Activated naive CD8-positive, alpha-beta T cell treated with anti-CD3 and anti-CD28 coated beads, Interleukin-2, amount 50 U/mL, for 24 hours (primary cell): ENCODE results near the gene RELCH.

Source experiments
- ATAC-seq: fragments of 150-1000 bp; cut with Tn5 transposase; one replicate; pipeline ENCODE4 v1.10.0; 2021
- DNase-seq: peaks from one replicate; pipeline ENCODE4 v3.0.0; 2021
- H3K27ac Mint-ChIP-seq: one replicate; pipeline ENCODE4 v1.8.0; 2021; ENCODE audit warnings: mild to moderate bottlenecking, mixed read lengths
- H3K27me3 Mint-ChIP-seq: one replicate; pipeline ENCODE4 v1.8.0; 2021; ENCODE audit warnings: mixed read lengths
- H3K36me3 Mint-ChIP-seq: one replicate; pipeline ENCODE4 v1.8.0; 2021; ENCODE audit warnings: low read depth, mixed read lengths
- H3K4me1 Mint-ChIP-seq: one replicate; pipeline ENCODE4 v1.8.0; 2021; ENCODE audit warnings: mixed read lengths
- H3K4me3 Mint-ChIP-seq: one replicate; pipeline ENCODE4 v1.8.0; 2021; ENCODE audit warnings: mild to moderate bottlenecking, moderate library complexity, mixed read lengths
- H3K9me3 Mint-ChIP-seq: one replicate; pipeline ENCODE4 v1.8.0; 2021; ENCODE audit warnings: mixed read lengths

Gene RELCH

GRCh38 chr18:62258093-62258492 lies 71.0 kb downstream of the RELCH start:
- H3K27me3 Mint-ChIP-seq, result no peaks in the 10 kb centered on the region
- H3K27ac Mint-ChIP-seq, result no peak overlapping the region
- H3K4me3 Mint-ChIP-seq, result no peak overlapping the region
- no peak for DNase-seq
- ATAC-seq, result no peak
- no peaks in the 10 kb centered on the region for H3K9me3 Mint-ChIP-seq
- no peaks in the 10 kb centered on the region for H3K4me1 Mint-ChIP-seq
- H3K36me3 Mint-ChIP-seq, result peaks cover 49% of the 10 kb centered on the region

DNA sequence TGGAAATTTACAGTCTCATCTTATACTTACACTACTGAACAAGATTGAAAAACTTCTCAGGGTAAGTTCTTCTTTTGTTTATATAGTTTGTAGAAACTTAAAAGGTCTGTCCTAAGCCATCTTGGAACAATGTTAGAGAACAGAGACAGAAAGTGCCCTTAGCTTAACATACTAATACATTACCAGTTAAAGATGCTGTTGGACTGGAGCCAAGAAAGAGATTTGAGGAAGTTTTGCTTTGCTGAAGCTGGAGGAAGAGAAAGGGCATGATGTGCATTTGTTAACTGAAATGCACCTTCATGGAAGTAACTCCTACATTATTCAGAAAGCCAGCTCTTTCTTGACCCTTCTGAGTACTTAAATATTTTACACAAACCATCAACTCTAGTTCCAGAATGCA lies 71.6 kb downstream of the RELCH start:
- DNase-seq, result no peak
- Mint-ChIP-seq H3K36me3 (peaks cover 49% of the 10 kb centered on the region), H3K4me3 (no peak overlapping the region), H3K4me1 (no peaks in the 10 kb centered on the region), H3K27ac (no peak overlapping the region), H3K27me3 (no peaks in the 10 kb centered on the region), H3K9me3 (no peaks in the 10 kb centered on the region)
- ATAC-seq, result no peak

DNA sequence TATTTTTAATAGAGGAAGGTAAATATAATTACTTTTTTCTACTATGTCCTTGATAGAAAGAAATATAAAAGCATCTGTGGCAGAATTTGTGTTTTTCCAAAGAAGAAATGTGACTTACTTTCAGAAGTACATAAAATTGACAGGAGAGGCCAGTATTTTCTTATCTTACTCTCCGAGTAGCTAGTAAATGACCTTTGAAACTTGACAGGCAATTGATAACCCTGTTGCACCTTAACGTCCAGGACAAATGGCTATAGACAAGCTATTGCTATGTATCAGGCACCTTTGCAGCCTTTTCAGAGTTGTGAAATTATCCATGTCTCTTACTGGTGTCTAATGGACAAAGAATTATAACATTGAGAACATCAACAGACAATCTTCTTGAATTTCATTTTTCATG lies 75.0 kb downstream of the RELCH start:
- H3K36me3 Mint-ChIP-seq, result peaks cover 52% of the 10 kb centered on the region
- no peak overlapping the region for H3K4me3 Mint-ChIP-seq
- no peaks in the 10 kb centered on the region for H3K27me3 Mint-ChIP-seq
- no peaks in the 10 kb centered on the region for H3K9me3 Mint-ChIP-seq
- DNase-seq, result no peak
- H3K4me1 Mint-ChIP-seq, result peaks cover 2% of the 10 kb centered on the region
- no peak for ATAC-seq
- no peak overlapping the region for H3K27ac Mint-ChIP-seq

DNA sequence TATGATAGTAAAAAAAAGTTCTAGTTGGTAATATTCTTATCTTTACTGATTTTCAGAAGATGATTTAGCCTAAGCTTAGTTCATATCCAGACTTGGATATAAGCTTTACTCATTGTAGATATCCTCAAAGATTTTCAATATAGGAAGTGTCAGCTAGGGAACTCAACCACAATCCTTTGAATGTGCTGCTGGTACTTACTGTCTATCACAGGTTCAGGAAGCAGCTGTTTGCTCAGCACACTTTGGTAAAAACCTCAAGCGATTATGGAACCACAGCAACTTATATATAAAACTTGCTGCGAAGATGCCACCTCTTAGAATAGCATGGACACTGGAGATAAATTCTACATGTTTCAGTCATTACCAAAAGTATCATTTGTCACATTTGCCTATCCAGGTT lies 77.9 kb downstream of the RELCH start:
- Mint-ChIP-seq H3K27me3 (no peaks in the 10 kb centered on the region), H3K27ac (no peak overlapping the region), H3K4me1 (peaks cover 2% of the 10 kb centered on the region), H3K4me3 (no peak overlapping the region), H3K9me3 (no peaks in the 10 kb centered on the region), H3K36me3 (peaks cover 33% of the 10 kb centered on the region)
- no peak for DNase-seq
- no peak for ATAC-seq

DNA sequence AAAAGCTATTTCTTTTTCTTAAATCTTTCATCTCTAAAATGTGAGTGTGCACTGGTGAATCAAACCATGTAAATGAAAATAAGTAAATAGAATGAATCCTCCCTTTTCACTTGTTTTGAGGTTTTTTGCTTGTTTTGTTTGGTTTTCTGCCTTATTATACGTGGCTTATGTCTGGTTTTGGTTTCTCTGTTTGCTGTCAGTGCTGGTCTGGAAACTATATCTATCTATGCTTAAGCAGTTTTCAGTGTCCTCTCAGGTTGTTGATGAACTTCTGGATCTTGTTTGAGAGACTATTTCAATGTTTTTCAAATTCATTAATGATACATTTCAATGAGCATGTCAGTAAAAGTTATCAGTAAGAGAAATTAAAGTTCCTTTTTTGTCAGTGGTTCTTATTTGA lies 90.0 kb downstream of the RELCH start:
- no peak overlapping the region for H3K4me3 Mint-ChIP-seq
- no peak for ATAC-seq
- H3K27me3 Mint-ChIP-seq, result no peaks in the 10 kb centered on the region
- peaks cover 23% of the 10 kb centered on the region for H3K4me1 Mint-ChIP-seq
- H3K27ac Mint-ChIP-seq, result no peak overlapping the region
- peaks cover 31% of the 10 kb centered on the region for H3K36me3 Mint-ChIP-seq
- H3K9me3 Mint-ChIP-seq, result no peaks in the 10 kb centered on the region
- no peak for DNase-seq

DNA sequence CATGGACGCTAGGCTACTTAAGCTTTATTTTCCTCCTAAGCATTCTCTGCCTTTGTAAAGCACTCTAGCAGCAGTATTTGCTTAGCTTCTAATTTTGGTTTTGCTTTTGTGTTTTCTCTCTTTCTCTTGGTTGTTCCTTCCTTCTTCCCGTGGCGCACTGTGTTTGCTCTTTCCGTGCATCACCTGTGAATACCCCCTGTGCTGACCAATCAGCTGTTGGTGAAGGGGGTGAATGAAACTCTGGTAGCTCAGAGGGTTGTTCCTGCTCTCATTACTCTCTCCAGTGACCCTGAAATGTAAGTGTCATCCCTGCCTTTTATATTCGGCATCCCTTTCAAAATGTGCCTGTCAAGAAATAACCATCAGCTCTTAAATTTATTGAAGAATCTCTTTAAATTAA lies 92.5 kb downstream of the RELCH start:
- Mint-ChIP-seq H3K4me1 (peaks cover 31% of the 10 kb centered on the region), H3K36me3 (peaks cover 45% of the 10 kb centered on the region), H3K9me3 (no peaks in the 10 kb centered on the region), H3K27me3 (no peaks in the 10 kb centered on the region), H3K4me3 (no peak overlapping the region), H3K27ac (no peak overlapping the region)
- no peak for ATAC-seq
- no peak for DNase-seq

- no peak overlapping the region for H3K27ac Mint-ChIP-seq
- DNase-seq (no peak), ATAC-seq (peak; percentile 7)
- peaks cover 49% of the 10 kb centered on the region for H3K36me3 Mint-ChIP-seq
- H3K27me3 Mint-ChIP-seq, result no peaks in the 10 kb centered on the region
- no peaks in the 10 kb centered on the region for H3K9me3 Mint-ChIP-seq
- peaks cover 31% of the 10 kb centered on the region for H3K4me1 Mint-ChIP-seq
- no peak overlapping the region for H3K4me3 Mint-ChIP-seq
These were observed 93.0 kb downstream of the RELCH start for GRCh38 chr18:62280058-62280457.

GRCh38 chr18:62280786-62281185 lies 93.7 kb downstream of the RELCH start:
- Mint-ChIP-seq H3K36me3 (peaks cover 54% of the 10 kb centered on the region), H3K4me3 (no peak overlapping the region), H3K4me1 (peaks cover 37% of the 10 kb centered on the region), H3K27ac (peak overlapping the region; percentile 57), H3K27me3 (no peaks in the 10 kb centered on the region), H3K9me3 (no peaks in the 10 kb centered on the region)
- no peak for DNase-seq
- ATAC-seq, result no peak

DNA sequence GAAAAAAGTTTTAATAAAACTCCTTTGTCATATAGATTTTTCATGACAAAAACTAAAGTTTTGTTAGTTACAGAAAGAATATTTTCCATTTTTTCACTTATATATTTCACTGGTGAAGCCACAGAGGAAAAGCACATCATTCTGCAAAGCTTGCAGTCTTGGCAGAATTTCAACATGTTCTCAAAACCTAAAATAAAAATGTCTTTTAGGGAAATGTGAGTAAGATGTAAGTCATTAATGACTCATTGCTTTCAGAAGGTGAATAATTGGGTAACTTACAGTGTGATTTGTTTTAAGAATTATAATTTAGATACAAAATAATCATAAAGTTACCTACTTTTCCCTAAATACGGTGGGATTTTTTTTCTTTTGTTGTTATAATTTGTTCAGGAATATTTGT lies 94.6 kb downstream of the RELCH start:
- Mint-ChIP-seq H3K4me1 (peaks cover 40% of the 10 kb centered on the region), H3K36me3 (peaks cover 52% of the 10 kb centered on the region), H3K27ac (peak overlapping the region; percentile 57), H3K9me3 (no peaks in the 10 kb centered on the region), H3K27me3 (no peaks in the 10 kb centered on the region), H3K4me3 (no peak overlapping the region)
- DNase-seq (no peak), ATAC-seq (peak; percentile 56)

- Mint-ChIP-seq H3K36me3 (peaks cover 47% of the 10 kb centered on the region), H3K4me3 (peak overlapping the region; percentile 23), H3K27me3 (no peaks in the 10 kb centered on the region), H3K4me1 (peaks cover 37% of the 10 kb centered on the region), H3K27ac (peak overlapping the region; percentile 57), H3K9me3 (no peaks in the 10 kb centered on the region)
- ATAC-seq (peak; percentile 45), DNase-seq (no peak)
These were observed 95.2 kb downstream of the RELCH start for GRCh38 chr18:62282188-62282629.

- Mint-ChIP-seq H3K27ac (no peak overlapping the region), H3K9me3 (no peaks in the 10 kb centered on the region), H3K4me3 (no peak overlapping the region), H3K36me3 (peaks cover 52% of the 10 kb centered on the region), H3K4me1 (peaks cover 50% of the 10 kb centered on the region), H3K27me3 (no peaks in the 10 kb centered on the region)
- DNase-seq, result no peak
- ATAC-seq, result no peak
These were observed 97.6 kb downstream of the RELCH start for GRCh38 chr18:62284637-62285036.

DNA sequence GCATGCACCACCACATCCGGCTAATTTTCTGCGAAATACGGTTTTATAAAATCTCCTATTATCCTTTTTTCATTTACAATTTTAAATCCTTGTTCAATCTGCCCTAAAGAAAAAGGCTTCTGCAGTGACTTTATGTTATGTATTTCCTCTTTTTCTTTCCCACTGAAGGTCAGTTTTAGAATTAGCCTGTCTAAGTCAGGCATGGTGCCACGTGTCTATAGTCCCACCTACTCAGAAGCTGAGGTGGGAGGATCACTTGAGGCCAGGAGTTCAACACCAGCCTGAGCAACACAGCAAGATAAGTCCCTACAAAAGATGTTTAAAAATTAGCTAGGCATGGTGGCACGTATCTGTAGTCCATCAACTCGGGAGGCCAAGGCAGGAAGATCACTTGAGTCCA lies 98.2 kb downstream of the RELCH start:
- peaks cover 52% of the 10 kb centered on the region for H3K36me3 Mint-ChIP-seq
- no peak overlapping the region for H3K4me3 Mint-ChIP-seq
- peaks cover 50% of the 10 kb centered on the region for H3K4me1 Mint-ChIP-seq
- H3K27me3 Mint-ChIP-seq, result no peaks in the 10 kb centered on the region
- ATAC-seq, result no peak
- H3K9me3 Mint-ChIP-seq, result no peaks in the 10 kb centered on the region
- peak overlapping the region; percentile 16 for H3K27ac Mint-ChIP-seq
- DNase-seq, result no peak

GRCh38 chr18:62287781-62288664 lies 101.0 kb downstream of the RELCH start:
- H3K4me3 Mint-ChIP-seq, result no peak overlapping the region
- ATAC-seq, result no peak
- DNase-seq, result no peak
- no peak overlapping the region for H3K27ac Mint-ChIP-seq
- no peaks in the 10 kb centered on the region for H3K9me3 Mint-ChIP-seq
- H3K36me3 Mint-ChIP-seq, result peaks cover 34% of the 10 kb centered on the region
- H3K27me3 Mint-ChIP-seq, result no peaks in the 10 kb centered on the region
- H3K4me1 Mint-ChIP-seq, result peaks cover 26% of the 10 kb centered on the region

DNA sequence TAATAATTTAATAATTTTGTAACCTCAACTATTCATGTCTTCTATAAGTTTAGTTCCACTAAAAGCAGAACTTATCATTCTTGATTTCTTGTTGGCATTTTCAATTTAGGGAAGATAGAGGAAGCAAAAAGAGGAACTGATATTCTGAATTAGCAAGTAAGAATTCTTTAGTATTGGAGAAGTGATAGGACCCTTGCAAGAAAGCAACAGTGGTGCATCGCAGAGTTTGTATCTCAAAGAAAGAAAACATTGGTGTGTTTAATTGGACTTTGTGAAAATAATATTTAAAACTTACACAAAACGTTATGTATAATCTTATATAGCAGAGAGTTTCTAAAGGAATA lies 101.6 kb downstream of the RELCH start:
- H3K27me3 Mint-ChIP-seq, result no peaks in the 10 kb centered on the region
- no peak for DNase-seq
- H3K4me3 Mint-ChIP-seq, result no peak overlapping the region
- no peak overlapping the region for H3K27ac Mint-ChIP-seq
- peaks cover 26% of the 10 kb centered on the region for H3K4me1 Mint-ChIP-seq
- no peak for ATAC-seq
- peaks cover 32% of the 10 kb centered on the region for H3K36me3 Mint-ChIP-seq
- H3K9me3 Mint-ChIP-seq, result no peaks in the 10 kb centered on the region

DNA sequence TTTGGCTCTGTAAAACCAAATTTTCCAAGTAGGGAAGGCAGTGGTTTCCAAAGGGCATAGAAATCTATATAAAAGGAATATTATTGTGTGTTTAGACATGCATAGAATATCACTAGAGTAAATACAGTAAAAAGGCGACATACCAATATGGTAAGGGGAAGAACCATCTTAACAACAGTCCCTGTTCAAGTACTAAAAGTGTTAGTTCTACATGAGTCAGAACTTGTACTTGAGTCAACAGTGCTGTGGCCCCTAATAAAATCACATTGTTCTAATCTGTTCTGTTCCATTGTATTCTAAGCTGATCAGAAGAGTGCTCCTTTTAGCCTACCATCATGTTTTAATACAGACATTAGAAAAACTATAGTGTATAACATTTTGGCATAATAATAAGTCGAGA lies 102.0 kb downstream of the RELCH start:
- no peak overlapping the region for H3K4me3 Mint-ChIP-seq
- peak; percentile 65 for ATAC-seq
- H3K4me1 Mint-ChIP-seq, result peaks cover 26% of the 10 kb centered on the region
- no peaks in the 10 kb centered on the region for H3K9me3 Mint-ChIP-seq
- no peak overlapping the region for H3K27ac Mint-ChIP-seq
- H3K27me3 Mint-ChIP-seq, result no peaks in the 10 kb centered on the region
- no peak for DNase-seq
- peaks cover 33% of the 10 kb centered on the region for H3K36me3 Mint-ChIP-seq

- H3K36me3 Mint-ChIP-seq, result peaks cover 21% of the 10 kb centered on the region
- DNase-seq (no peak), ATAC-seq (no peak)
- H3K27ac Mint-ChIP-seq, result no peak overlapping the region
- H3K4me3 Mint-ChIP-seq, result no peak overlapping the region
- H3K4me1 Mint-ChIP-seq, result peaks cover 4% of the 10 kb centered on the region
- no peaks in the 10 kb centered on the region for H3K9me3 Mint-ChIP-seq
- H3K27me3 Mint-ChIP-seq, result no peaks in the 10 kb centered on the region
These were observed 107.0 kb downstream of the RELCH start for GRCh38 chr18:62294073-62294472.
